Parathyroid adenoma (tissue), 2 donors: ENCODE measurements around the gene USP31.

ENCODE experiments used
- H2AFZ ChIP-seq: fragments of 300-600 bp; sonication (generic); one replicate; pipeline ENCODE4 v1.7.0; 2017; ENCODE audit warnings: antibody characterized with exemption, mild to moderate bottlenecking
- H3K27ac ChIP-seq: fragments of 300-600 bp; sonication (generic); one replicate; pipeline ENCODE4 v1.7.0; 2017
- H3K27me3 ChIP-seq: fragments of 300-600 bp; sonication (generic); one replicate; pipeline ENCODE4 v1.7.0; 2017; ENCODE audit warnings: low read length; ENCODE audit not compliant: control insufficient read depth, insufficient read depth
- H3K36me3 ChIP-seq: fragments of 300-600 bp; sonication (generic); one replicate; pipeline ENCODE4 v1.7.0; 2017; ENCODE audit warnings: low read length; ENCODE audit not compliant: control insufficient read depth, insufficient read depth
- H3K4me1 ChIP-seq: fragments of 300-600 bp; sonication (generic); one replicate; pipeline ENCODE4 v1.7.0; 2017; ENCODE audit warnings: control low read depth
- H3K4me2 ChIP-seq: fragments of 300-600 bp; sonication (generic); one replicate; pipeline ENCODE4 v1.7.0; 2017; ENCODE audit warnings: low read length
- H3K4me3 ChIP-seq: fragments of 300-600 bp; sonication (generic); one replicate; pipeline ENCODE4 v1.7.0; 2017; ENCODE audit warnings: low read depth, low read length
- H3K79me2 ChIP-seq: fragments of 300-600 bp; sonication (generic); one replicate; pipeline ENCODE4 v1.7.0; 2017; ENCODE audit warnings: control low read depth
- H3K9ac ChIP-seq: fragments of 300-600 bp; sonication (generic); one replicate; pipeline ENCODE4 v1.7.0; 2017; ENCODE audit warnings: mild to moderate bottlenecking
- H3K9me3 ChIP-seq: fragments of 300-600 bp; sonication (generic); one replicate; pipeline ENCODE4 v1.7.0; 2017; ENCODE audit warnings: low read length; ENCODE audit not compliant: control insufficient read depth
- CTCF ChIP-seq: fragments of 300-600 bp; sonication (generic); IDR thresholded peaks from one replicate; pipeline ENCODE4 v1.7.0; 2017; ENCODE audit warnings: antibody characterized with exemption, mild to moderate bottlenecking
- donor health status: primary hyperparathyroidism.

The USP31 gene

GRCh38 chr16:23025692-23026307 is 123.5 kb downstream of the USP31 start:
- H3K9ac ChIP-seq: no peak overlapping the region
- H3K79me2 ChIP-seq: no peaks in the 10 kb centered on the region
- no peak overlapping the region for H3K4me3 ChIP-seq
- no peak overlapping the region for H3K27ac ChIP-seq
- H3K27me3 ChIP-seq: no peaks in the 10 kb centered on the region
- no peak for TF ChIP-seq CTCF
- H3K36me3 ChIP-seq: no peaks in the 10 kb centered on the region
- no peak overlapping the region for H3K4me2 ChIP-seq
- H2AFZ ChIP-seq: no peak overlapping the region
- no peaks in the 10 kb centered on the region for H3K9me3 ChIP-seq
- H3K4me1 ChIP-seq: no peaks in the 10 kb centered on the region

GRCh38 chr16:23024044-23024443 is 125.2 kb downstream of the USP31 start:
- Histone ChIP-seq H2AFZ (no peak overlapping the region), H3K36me3 (no peaks in the 10 kb centered on the region), H3K4me2 (no peak overlapping the region), H3K9ac (no peak overlapping the region), H3K27ac (no peak overlapping the region), H3K79me2 (no peaks in the 10 kb centered on the region), H3K27me3 (no peaks in the 10 kb centered on the region), H3K4me1 (no peaks in the 10 kb centered on the region), H3K4me3 (no peak overlapping the region), H3K9me3 (no peaks in the 10 kb centered on the region)
- no peak for TF ChIP-seq CTCF

DNA sequence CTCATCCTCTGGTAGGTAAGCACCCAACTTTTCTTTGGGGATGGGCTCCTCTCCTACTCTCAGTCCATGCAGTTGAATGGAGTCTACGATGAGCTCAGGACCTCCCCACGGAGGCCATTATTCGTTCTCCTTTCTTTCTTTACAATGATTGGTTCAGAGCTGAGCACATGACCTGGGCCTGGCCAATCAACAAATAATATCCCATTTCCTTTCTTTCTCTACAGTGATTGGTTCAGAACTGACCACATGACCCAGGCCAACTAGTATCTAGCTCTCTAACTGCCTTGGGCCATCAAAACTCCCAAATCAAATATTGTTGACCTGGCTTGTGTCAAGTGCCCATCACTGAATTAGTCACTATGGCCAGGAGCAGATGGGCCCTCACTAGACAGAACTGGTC is 129.2 kb downstream of the USP31 start:
- H3K79me2 ChIP-seq: no peaks in the 10 kb centered on the region
- no peak overlapping the region for H2AFZ ChIP-seq
- no peak overlapping the region for H3K4me3 ChIP-seq
- no peak overlapping the region for H3K4me2 ChIP-seq
- no peaks in the 10 kb centered on the region for H3K36me3 ChIP-seq
- no peaks in the 10 kb centered on the region for H3K27me3 ChIP-seq
- no peak overlapping the region for H3K27ac ChIP-seq
- H3K9me3 ChIP-seq: no peaks in the 10 kb centered on the region
- H3K4me1 ChIP-seq: no peaks in the 10 kb centered on the region
- H3K9ac ChIP-seq: no peak overlapping the region
- TF ChIP-seq CTCF: no peak

DNA sequence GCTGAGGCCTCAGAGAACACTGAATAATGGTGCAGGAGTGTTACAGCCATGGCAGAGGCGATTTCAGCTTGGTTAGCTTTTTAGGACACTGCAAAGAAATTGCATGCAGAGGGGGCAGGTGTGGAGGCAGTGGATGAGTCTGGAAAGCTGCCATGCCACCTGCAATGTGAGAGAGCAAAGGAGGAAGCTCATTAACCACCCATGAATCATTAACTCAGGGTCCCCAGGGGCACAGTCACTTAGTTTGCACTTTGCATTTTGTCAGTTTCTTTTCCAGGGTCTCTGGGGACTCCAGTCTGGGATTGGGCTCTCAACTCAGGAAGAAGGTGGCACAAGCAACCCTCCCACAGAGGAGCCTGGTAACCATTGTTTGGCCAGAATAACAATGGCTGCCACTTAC is 132.9 kb downstream of the USP31 start:
- Histone ChIP-seq H3K79me2 (no peaks in the 10 kb centered on the region), H3K4me2 (no peak overlapping the region), H3K4me3 (no peak overlapping the region), H3K9ac (no peak overlapping the region), H3K4me1 (no peaks in the 10 kb centered on the region), H3K27me3 (no peaks in the 10 kb centered on the region), H3K27ac (no peak overlapping the region), H3K9me3 (no peaks in the 10 kb centered on the region), H2AFZ (no peak overlapping the region), H3K36me3 (no peaks in the 10 kb centered on the region)
- TF ChIP-seq CTCF: no peak

- Histone ChIP-seq H3K4me2 (no peak overlapping the region), H3K4me3 (no peak overlapping the region), H3K79me2 (no peaks in the 10 kb centered on the region), H3K9me3 (no peaks in the 10 kb centered on the region), H3K27ac (no peak overlapping the region), H2AFZ (no peak overlapping the region), H3K9ac (no peak overlapping the region), H3K4me1 (no peaks in the 10 kb centered on the region), H3K36me3 (no peaks in the 10 kb centered on the region), H3K27me3 (no peaks in the 10 kb centered on the region)
- no peak for TF ChIP-seq CTCF
These were observed 133.7 kb downstream of the USP31 start for GRCh38 chr16:23015580-23015979.
